K562 (cell line): Measurements from ENCODE around the gene SPON1. TPM values are rescaled to one million over a fixed set of nuclear protein-coding genes. Genes with fewer than 3 reads are reported as not detected.

ENCODE experiments used
- ATAC-seq: fragments of 200-7000 bp; cut with Tn5 transposase; 3 replicates; pipeline ENCODE4 v1.9.1; 2020; ENCODE audit warnings: moderate library complexity
- BruUV-seq: library from RNA; stranded (reverse); fragments of 400-500 nt; replicated peaks from 2 replicates; lab custom pipeline; 2021; lab: Mats Ljungman, UMichigan
- CTCF ChIA-PET: fragments of 300-600 bp; formaldehyde crosslinking; extraction: SDS; loops from one replicate; lab custom pipeline; 2021; ENCODE audit warnings: low intra/inter-chr PET ratio; lab: Yijun Ruan, JAX
- POLR2A ChIA-PET: fragments of 300-600, 350-650 bp; sonication (Branson Sonifier 250); formaldehyde crosslinking; extraction: SDS; loops from one replicate; lab custom pipeline; 2021; ENCODE audit warnings: antibody characterized with exemption, inconsistent platforms; lab: Yijun Ruan, JAX
- DNase-seq, 4 experiments: peaks; one replicate each; pipeline versions ENCODE4 v3.0.0 to v3.0.0-alpha.2; 2011 to 2018; ENCODE audit warnings: low spot score in 3 of 4, mixed read lengths in 3 of 4; ENCODE audit errors: extremely low read depth in 1 of 4
- FAIRE-seq: peaks from 2 replicates; lab custom pipeline; 2011; peaks lifted over from hg19 to GRCh38; lab: Jason Lieb, UNC
- H2AFZ ChIP-seq: 2 replicates; pipeline ENCODE4 v1.6.0; 2011; ENCODE audit warnings: low read depth, low read length, control low read depth, inconsistent platforms
- H3K27ac ChIP-seq: fragments of 200-600 bp; 3 replicates; pipeline ENCODE4 v1.8.0; 2011; ENCODE audit warnings: low read depth, mild to moderate bottlenecking, control low read depth, inconsistent platforms, low read length, moderate library complexity, mixed read lengths; ENCODE audit errors: extremely low read depth
- H3K27me3 ChIP-seq, 2 experiments: fragments of 300-600 bp in 1 of 2; 2 replicates in 1 of 2; 3 replicates in 1 of 2; pipeline versions ENCODE4 v1.6.0 to v1.8.0; 2011; ENCODE audit warnings: inconsistent platforms in 2 of 2, low read length in 2 of 2, mild to moderate bottlenecking in 1 of 2, mixed read lengths in 1 of 2, moderate library complexity in 1 of 2; ENCODE audit not compliant: control insufficient read depth in 2 of 2, insufficient read depth in 2 of 2
- H3K36me3 ChIP-seq: fragments of 300-600 bp; 3 replicates; pipeline ENCODE4 v1.8.0; 2011; ENCODE audit warnings: mild to moderate bottlenecking, low read length, inconsistent platforms; ENCODE audit not compliant: control insufficient read depth, insufficient read depth
- H3K4me1 ChIP-seq, 2 experiments: fragments of 200-600 bp in 1 of 2; replicated peaks in 1 of 2; 2 replicates in 1 of 2; 3 replicates in 1 of 2; pipeline versions ENCODE4 v1.5.1 to v1.8.0; 2011; ENCODE audit warnings: inconsistent platforms in 2 of 2, low read length in 2 of 2, mild to moderate bottlenecking in 1 of 2, mixed read lengths in 1 of 2, moderate library complexity in 1 of 2; ENCODE audit not compliant: control insufficient read depth in 2 of 2, insufficient read depth in 2 of 2
- H3K4me2 ChIP-seq: 2 replicates; pipeline ENCODE4 v1.6.1; 2011; ENCODE audit warnings: low read length, control low read depth, inconsistent platforms, mixed read lengths; ENCODE audit not compliant: insufficient read depth
- H3K4me3 ChIP-seq: fragments of 200-600 bp; sonication (generic), shearing (Covaris generic); 2 replicates; pipeline ENCODE4 v1.5.1; 2016; ENCODE audit warnings: control low read depth, inconsistent platforms
- H3K79me2 ChIP-seq: fragments of 200-600 bp; 3 replicates; pipeline ENCODE4 v1.8.0; 2011; ENCODE audit warnings: low read length, inconsistent platforms; ENCODE audit not compliant: control insufficient read depth, insufficient read depth
- H3K9ac ChIP-seq, 2 experiments: 2 replicates each; pipeline versions ENCODE4 v1.6.0 to v1.6.1; 2011; ENCODE audit warnings: low read depth in 2 of 2, low read length in 2 of 2, control low read depth in 1 of 2, inconsistent platforms in 1 of 2, mild to moderate bottlenecking in 1 of 2, mixed read lengths in 1 of 2; ENCODE audit not compliant: insufficient read depth in 1 of 2
- H3K9me1 ChIP-seq: one replicate; pipeline ENCODE4 v1.6.0; 2011; ENCODE audit warnings: inconsistent platforms, mild to moderate bottlenecking, low read length, moderate library complexity; ENCODE audit not compliant: control insufficient read depth, insufficient read depth
- H3K9me3 ChIP-seq: replicated peaks from 2 replicates; pipeline ENCODE4 v1.5.1; 2011; ENCODE audit warnings: low read depth, low read length, inconsistent platforms; ENCODE audit not compliant: control insufficient read depth, insufficient read depth
- H4K20me1 ChIP-seq: replicated peaks from 2 replicates; pipeline ENCODE4 v1.6.1; 2011; ENCODE audit warnings: low read length, inconsistent platforms, mixed read lengths; ENCODE audit not compliant: control insufficient read depth, insufficient read depth
- ELF1 ChIP-seq: fragments of 200-800 bp; sonication (Bioruptor generic); IDR thresholded peaks from 2 replicates; pipeline ENCODE4 v1.6.1; 2016; ENCODE audit warnings: missing genetic modification characterization, missing compliant biosample characterization
- ESRRA ChIP-seq: fragments of 450-650 bp; IDR thresholded peaks from 2 replicates; pipeline ENCODE4 v1.6.1; 2014; ENCODE audit warnings: low read depth, mild to moderate bottlenecking, moderate library complexity, borderline replicate concordance
- GMEB1 ChIP-seq: fragments of 250-450 bp; sonication (Bioruptor Pico); IDR thresholded peaks from 2 replicates; pipeline ENCODE4 v1.4.0; 2020; ENCODE audit warnings: mild to moderate bottlenecking
- ILF3 ChIP-seq: fragments of 450-650 bp; IDR thresholded peaks from 2 replicates; pipeline ENCODE4 v1.6.1; 2018; ENCODE audit warnings: antibody characterized with exemption, mild to moderate bottlenecking, moderate library complexity, borderline replicate concordance
- RBM25 ChIP-seq: fragments of 200-400 bp; formaldehyde crosslinking; IDR thresholded peaks from 2 replicates; pipeline ENCODE4 v1.6.1; 2018; ENCODE audit warnings: low read length, low read depth, moderate library complexity; ENCODE audit not compliant: severe bottlenecking
- RERE ChIP-seq: sonication (generic); formaldehyde crosslinking; IDR thresholded peaks from 2 replicates; pipeline ENCODE4 v1.8.0; 2023; ENCODE audit warnings: missing genetic modification reagents, mild to moderate bottlenecking, borderline replicate concordance
- TFE3 ChIP-seq: fragments of 450-650 bp; formaldehyde crosslinking; IDR thresholded peaks from 2 replicates; pipeline ENCODE4 v1.4.0; 2020; ENCODE audit warnings: mild to moderate bottlenecking, mixed read lengths
- WGBS: fragments of 100-300 bp; shearing (Covaris generic); methylation state at CpG from one replicate; pipeline ENCODE4 v1.1.6; 2016; ENCODE audit warnings: low coverage, mixed read lengths; ENCODE audit not compliant: insufficient coverage; ENCODE audit errors: missing lambda C conversion rate; 5-methylcytosine and 5-hydroxymethylcytosine counted together
- in situ Hi-C: fragments of 300-500 bp; cut with MboI; formaldehyde crosslinking; loops from 4 replicates; pipeline ENCODE4 v1.15.0; 2018; ENCODE audit warnings: inconsistent platforms, mixed read lengths
- intact Hi-C: fragments of 100-400 bp; cut with micrococcal nuclease; formaldehyde crosslinking; loops from 2 replicates; pipeline ENCODE4 v1.14.2; 2022
- polyA plus RNA-seq, 8 experiments: library from polyadenylated mRNA; depleted of rRNA in 4 of 8; stranded (reverse) in 5 of 8; unstranded in 3 of 8; fragments of >200 nt; fragmentation: Nextera tagmentation in 2 of 8; fragmentation: Illumina TruSeq in 1 of 8; extraction: Ambion mirVana in 2 of 8; extraction: Trizol in 1 of 8; gene quantifications; 2 replicates each; pipeline versions ENCODE4 v1.2.1 to v1.2.3, GENCODE V29; 2011 to 2014; ENCODE audit warnings: inconsistent platforms in 1 of 8, missing spikeins in 1 of 8
- total RNA-seq, 7 experiments: library from RNA; depleted of rRNA in 6 of 7; stranded (reverse); fragments of >200 nt in 6 of 7; fragmentation: Illumina TruSeq in 2 of 7; extraction: Trizol in 2 of 7; gene quantifications; 2 replicates each; pipeline versions ENCODE4 v1.2.1 to v1.2.3, GENCODE V29; 2011 to 2021; ENCODE audit warnings: low replicate concordance in 1 of 7

The SPON1 gene
- total and polyA plus RNA-seq, 9 of the 15 experiments (the other 6 are each of a cell fraction or from before 2014, with no cell fraction given) = 0.04 to 0.06 TPM; not detected in 7

- Histone ChIP-seq H3K4me2 (no peak overlapping the region), H3K9me1 (no peaks in the 10 kb centered on the region), H3K79me2 (no peaks in the 10 kb centered on the region), H3K4me3 (no peak overlapping the region), H3K9ac (no peak overlapping the region), H4K20me1 (no peaks in the 10 kb centered on the region), H3K27ac (no peak overlapping the region), H3K4me1 (no peaks in the 10 kb centered on the region; a peak in 1 of 5 replicates), H3K9me3 (no peaks in the 10 kb centered on the region), H3K27me3 (no peaks in the 10 kb centered on the region), H2AFZ (no peak overlapping the region), H3K36me3 (no peaks in the 10 kb centered on the region)
- FAIRE-seq (no peak), DNase-seq (no peak), ATAC-seq (no peak)
- WGBS = 0% methylated on average over 2 of the region's 2 CpGs
- ChIA-PET CTCF (no interaction called here), POLR2A (no interaction called here)
- BruUV-seq = no TSS peak
- intact Hi-C loops (loop anchor here (5.0 kb wide), 1 partner anchor 188 kb away; no protein-coding TSS in a partner anchor), in situ Hi-C loops (no loop called here)
- no peak for TF ChIP-seq GMEB1
- no peak for TF ChIP-seq RERE
- TF ChIP-seq TFE3 = no peak
- TF ChIP-seq RBM25 = no peak
- no peak for TF ChIP-seq ESRRA
- no peak for TF ChIP-seq ELF1 (tag)
- TF ChIP-seq ILF3 = no peak
Observed at GRCh38 chr11:14144934-14145333, 182.4 kb downstream of the SPON1 start.
